Fibroblast of peridontal ligament (primary cell): ENCODE data around the gene FHOD3.

Source experiments
- DNase-seq: peaks from one replicate; pipeline ENCODE4 v3.0.0-alpha.2; 2010; ENCODE audit errors: extremely low read depth

Gene FHOD3

DNA sequence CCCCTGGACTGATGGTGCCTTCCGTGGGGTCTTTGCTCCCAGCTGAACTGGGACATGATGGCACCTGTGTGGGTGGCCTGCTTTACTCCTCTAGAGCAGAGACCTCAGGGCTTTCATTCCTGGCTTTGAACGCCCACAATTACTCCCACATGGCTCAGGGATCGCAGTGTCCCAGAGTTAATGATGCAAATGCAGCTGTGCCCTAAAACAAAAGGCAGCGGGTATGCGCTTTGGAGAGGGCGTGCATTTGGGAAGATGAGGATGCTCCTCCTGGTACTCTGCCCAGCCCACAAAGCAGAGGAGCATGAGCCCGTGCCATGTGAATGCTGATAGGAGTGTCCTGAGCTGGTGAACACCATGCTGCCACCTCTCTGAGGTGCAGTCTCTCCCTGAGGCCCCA lies 173.4 kb downstream of the FHOD3 start:
- DNase-seq = no peak

DNA sequence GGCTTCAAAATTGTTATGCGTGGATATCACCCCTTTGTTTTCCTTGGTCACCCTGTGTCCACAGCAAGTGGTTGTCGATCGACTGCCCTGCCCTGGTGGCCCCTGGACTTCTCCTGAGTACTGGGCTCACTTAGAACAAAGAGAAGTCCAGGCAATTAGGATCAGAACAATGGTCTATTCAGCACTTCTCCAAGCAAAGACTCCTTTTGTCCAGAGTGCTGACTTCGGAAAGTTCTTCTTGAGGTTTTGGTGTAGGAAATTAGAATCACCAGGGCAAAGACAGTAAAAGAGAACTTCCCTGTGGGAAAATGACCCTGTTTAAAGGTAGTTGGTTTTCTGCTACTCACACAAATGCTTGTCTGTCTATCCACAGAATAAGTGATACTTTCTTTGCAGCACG lies 173.9 kb downstream of the FHOD3 start:
- DNase-seq = no peak

GRCh38 chr18:36476433-36476832 lies 178.9 kb downstream of the FHOD3 start:
- DNase-seq = no peak

- DNase-seq = no peak
These were observed 180.3 kb downstream of the FHOD3 start for GRCh38 chr18:36477776-36478175.

DNA sequence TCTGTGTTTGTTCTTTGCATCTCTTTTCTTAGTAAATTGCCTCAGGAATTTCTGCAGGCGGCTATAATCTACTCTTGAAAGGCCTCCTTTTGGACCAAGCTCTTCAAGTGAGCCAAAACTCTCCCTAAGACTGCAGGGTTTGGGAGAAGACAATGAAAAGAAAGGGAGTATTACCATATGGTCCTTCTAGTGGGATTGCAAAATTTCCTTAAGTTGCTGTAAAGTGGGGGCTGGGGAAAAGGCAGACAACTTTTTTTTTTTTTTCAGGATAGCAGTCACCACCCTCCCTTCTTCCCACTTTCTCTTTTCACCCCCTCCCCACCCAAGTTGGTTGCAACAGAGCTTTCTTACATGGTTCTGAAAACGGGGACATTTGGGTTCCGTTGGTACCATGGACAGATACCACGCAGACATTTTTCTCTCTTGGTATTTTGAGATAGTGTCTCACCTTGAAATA lies 183.7 kb downstream of the FHOD3 start:
- DNase-seq = no peak

DNA sequence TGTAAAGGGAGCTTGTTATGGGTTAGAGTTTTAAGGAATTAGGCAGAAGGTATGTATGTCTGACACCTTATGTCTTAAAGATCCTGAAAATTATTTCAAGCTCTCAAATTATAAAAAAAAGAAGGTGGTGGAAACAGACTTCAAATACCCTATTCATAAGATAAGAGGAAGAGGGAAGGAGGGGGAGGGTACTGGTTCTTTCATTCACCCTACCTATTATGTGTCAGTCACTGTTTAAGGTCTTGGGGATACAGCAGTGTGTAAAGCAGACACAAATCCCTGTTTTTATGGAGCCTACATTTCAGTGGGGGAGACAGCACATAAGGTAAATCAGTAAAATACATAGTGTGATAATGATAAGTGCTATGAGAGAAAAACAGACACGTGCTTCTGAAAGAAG lies 184.4 kb downstream of the FHOD3 start:
- DNase-seq = no peak

GRCh38 chr18:36484591-36484990 lies 187.1 kb downstream of the FHOD3 start:
- no peak for DNase-seq

GRCh38 chr18:36485772-36486171 lies 188.3 kb downstream of the FHOD3 start:
- no peak for DNase-seq

GRCh38 chr18:36488131-36488530 lies 190.6 kb downstream of the FHOD3 start:
- no peak for DNase-seq

GRCh38 chr18:36490897-36491296 lies 193.4 kb downstream of the FHOD3 start:
- no peak for DNase-seq

- no peak for DNase-seq
These were observed 195.3 kb downstream of the FHOD3 start for GRCh38 chr18:36492604-36493329.

DNA sequence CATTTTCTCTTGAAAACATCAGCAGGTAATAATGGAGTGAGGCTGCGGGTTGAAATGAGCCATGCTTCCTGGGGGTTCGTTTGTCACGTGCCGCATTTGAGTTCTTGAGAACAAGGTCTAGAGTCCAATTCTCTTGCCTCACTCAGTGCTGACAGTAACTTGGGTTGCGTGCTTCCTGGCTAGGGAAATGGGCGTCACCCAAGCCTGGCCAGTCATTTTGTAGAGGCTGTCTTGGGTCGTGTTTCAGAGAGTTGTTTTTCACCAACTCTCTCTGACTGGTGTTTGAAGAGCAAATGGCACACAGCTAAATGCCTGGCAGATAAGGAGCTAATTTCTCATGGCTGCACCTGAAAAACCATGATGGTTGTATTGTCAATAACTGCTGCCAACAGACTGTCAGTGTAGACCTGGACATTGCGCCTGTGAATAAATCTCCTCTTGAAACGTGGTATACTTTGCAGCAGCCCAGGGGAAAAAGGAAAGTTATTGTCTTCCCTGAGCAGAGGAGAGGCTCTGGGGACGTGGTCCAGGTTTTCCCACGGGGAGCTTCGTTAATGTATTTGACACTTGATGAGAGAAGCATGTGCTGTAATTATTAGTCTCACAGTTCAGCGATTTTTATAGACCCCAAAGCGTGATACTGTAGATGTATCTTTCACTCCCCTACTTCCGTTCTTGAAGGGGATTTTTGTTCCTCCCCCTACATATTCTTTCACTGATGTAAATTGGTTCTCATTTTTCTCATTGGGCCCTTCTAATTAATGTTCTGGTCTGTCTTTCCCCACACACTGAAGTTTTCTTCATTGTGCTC lies 196.0 kb downstream of the FHOD3 start:
- no peak for DNase-seq

GRCh38 chr18:36494160-36494437 lies 196.6 kb downstream of the FHOD3 start:
- no peak for DNase-seq

DNA sequence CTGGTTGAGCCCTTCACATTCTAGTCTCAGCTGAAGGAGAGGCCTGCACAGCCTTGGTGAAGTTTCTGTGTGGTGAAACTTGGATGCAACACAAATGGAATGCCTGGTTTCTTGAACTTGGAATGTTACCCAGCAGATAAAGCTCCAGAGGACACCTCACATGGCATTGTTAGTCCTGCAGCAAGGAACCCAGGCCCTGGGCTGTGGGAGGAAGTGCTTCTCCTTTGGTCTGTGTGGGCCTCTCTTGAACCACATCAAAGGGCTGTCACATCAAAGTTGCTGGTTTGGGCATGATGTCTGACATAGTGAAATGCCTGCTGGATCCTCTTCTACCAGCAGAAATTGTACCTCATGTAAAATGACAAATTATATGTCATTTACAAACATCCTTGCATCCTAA lies 198.5 kb downstream of the FHOD3 start:
- no peak for DNase-seq

- peak; percentile 64 for DNase-seq
These were observed 202.4 kb downstream of the FHOD3 start for GRCh38 chr18:36499938-36500337.

DNA sequence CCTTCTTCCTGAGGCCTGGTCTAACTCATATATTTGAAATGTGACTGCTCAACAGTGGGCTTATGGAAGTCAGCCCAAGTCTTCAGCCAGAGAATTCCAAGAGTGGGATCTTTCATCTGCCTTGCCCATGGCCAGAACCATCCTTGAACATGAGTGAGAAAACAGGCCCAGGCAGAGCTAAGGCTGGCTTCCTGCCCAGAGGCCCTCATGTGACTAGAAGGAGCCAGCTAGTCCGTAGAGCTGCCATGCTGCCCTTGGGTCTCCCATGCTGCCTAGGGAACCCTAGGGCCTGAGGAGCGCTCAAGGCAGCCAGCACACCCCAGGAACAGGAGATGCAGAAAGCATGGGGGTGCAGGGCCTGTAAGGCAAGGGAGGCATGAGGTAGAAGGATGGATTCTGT lies 203.6 kb downstream of the FHOD3 start:
- DNase-seq = no peak

GRCh38 chr18:36503477-36503876 lies 206.0 kb downstream of the FHOD3 start:
- no peak for DNase-seq

- no peak for DNase-seq
These were observed 207.4 kb downstream of the FHOD3 start for GRCh38 chr18:36504928-36505327.

GRCh38 chr18:36505665-36506064 lies 208.2 kb downstream of the FHOD3 start:
- no peak for DNase-seq

DNA sequence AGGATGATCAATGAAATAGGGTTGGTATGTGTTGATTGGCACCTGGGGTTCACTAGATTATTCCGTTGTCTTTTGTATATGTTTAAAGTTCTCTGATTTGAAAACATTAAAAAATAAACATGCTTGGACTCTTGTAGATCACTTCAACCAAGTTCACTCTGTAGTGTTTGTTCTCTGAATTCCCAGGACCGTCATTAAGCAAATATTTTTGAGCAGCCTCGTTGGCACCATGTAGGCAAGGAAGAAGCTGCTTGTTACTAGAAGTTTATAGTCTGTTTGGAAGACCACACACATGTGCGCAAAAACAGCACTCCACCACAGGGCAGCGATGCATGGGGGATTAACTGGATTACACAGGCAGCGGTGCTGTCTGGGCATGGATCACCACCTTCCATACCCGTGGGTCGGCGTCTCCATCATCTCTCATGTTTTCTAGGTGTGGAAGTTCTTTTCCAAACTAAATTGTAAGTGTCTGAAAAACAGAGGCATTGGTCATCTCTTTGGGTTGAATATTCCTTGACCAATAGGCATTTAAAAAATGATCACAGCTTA lies 212.2 kb downstream of the FHOD3 start:
- no peak for DNase-seq

DNA sequence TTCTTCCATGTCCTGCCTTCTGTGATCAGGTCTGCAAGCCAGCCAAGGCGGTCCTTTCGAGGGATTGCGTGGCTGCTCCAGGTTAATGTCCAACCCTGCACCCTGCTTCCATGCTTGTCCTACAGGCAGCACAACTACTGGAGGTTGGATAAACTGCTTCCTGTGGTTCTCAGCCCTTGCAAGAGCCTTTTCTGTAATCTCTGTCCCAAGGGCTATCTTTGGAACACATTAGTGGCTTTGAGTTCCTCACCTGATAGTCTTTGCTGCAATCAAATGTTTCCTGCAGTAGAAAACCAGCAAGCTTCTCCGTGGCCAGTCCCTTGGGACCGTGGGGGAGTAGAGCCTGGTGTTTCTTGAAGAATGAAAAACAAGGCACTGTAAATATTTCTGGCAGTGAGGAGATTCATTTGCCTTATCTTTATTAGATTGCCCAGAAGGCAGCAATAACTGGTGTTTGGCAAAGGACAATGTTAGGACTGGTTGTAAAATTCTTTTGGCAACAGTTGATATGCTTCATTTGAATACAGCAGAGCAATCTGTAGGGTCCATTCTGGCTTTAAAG lies 214.4 kb downstream of the FHOD3 start:
- DNase-seq = no peak

- peak; percentile 38 for DNase-seq
These were observed 216.0 kb downstream of the FHOD3 start for GRCh38 chr18:36513556-36513955.

GRCh38 chr18:36514778-36515177 lies 217.3 kb downstream of the FHOD3 start:
- no peak for DNase-seq
